ENCODE measurements around the gene SSBP3. TPM values are rescaled to one million over a fixed set of nuclear protein-coding genes. Genes with fewer than 3 reads are reported as not detected.

SSBP3 gene
- total RNA-seq, 1 donor from 2014 or later: 29.7 TPM

DNA sequence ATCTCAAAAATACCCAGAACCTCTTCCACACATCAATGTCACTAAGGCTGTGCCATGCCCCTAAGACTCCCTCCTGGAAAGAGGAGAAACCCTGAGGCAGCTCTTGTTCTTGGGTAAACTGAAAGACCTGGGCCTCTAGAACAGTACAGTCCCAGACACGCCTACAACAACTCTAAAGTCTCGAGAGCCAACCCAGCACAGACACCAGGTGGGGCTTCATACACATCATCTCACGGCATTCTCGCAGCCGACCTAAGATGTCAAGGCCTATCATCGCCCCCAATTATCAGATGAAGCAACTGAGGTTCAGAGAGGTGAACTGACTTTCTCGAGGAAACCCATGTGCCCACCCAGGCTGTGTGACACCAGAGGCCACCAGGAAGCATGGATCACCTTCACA lies 135.7 kb downstream of the SSBP3 start:
- DNase-seq (no peak), ATAC-seq (ENCODE audit: low read depth) (no peak)
- H3K4me1 Mint-ChIP-seq: peaks cover 2% of the 10 kb centered on the region
- no peaks in the 10 kb centered on the region for H3K36me3 Mint-ChIP-seq (ENCODE audit: low read depth)
- no peaks in the 10 kb centered on the region for H3K27me3 Mint-ChIP-seq
- TF ChIP-seq, protein P1, sequence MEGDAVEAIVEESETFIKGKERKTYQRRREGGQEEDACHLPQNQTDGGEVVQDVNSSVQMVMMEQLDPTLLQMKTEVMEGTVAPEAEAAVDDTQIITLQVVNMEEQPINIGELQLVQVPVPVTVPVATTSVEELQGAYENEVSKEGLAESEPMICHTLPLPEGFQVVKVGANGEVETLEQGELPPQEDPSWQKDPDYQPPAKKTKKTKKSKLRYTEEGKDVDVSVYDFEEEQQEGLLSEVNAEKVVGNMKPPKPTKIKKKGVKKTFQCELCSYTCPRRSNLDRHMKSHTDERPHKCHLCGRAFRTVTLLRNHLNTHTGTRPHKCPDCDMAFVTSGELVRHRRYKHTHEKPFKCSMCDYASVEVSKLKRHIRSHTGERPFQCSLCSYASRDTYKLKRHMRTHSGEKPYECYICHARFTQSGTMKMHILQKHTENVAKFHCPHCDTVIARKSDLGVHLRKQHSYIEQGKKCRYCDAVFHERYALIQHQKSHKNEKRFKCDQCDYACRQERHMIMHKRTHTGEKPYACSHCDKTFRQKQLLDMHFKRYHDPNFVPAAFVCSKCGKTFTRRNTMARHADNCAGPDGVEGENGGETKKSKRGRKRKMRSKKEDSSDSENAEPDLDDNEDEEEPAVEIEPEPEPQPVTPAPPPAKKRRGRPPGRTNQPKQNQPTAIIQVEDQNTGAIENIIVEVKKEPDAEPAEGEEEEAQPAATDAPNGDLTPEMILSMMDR (IDR thresholded peaks at IDR 0.05): no peak
- no peak overlapping the region for H3K4me3 Mint-ChIP-seq
- no peak overlapping the region for H3K27ac Mint-ChIP-seq
- no peaks in the 10 kb centered on the region for H3K9me3 Mint-ChIP-seq
- ChIA-PET CTCF (no interaction called here), POLR2A (no interaction called here)
- intact Hi-C loops (cut with micrococcal nuclease): no loop called here

DNA sequence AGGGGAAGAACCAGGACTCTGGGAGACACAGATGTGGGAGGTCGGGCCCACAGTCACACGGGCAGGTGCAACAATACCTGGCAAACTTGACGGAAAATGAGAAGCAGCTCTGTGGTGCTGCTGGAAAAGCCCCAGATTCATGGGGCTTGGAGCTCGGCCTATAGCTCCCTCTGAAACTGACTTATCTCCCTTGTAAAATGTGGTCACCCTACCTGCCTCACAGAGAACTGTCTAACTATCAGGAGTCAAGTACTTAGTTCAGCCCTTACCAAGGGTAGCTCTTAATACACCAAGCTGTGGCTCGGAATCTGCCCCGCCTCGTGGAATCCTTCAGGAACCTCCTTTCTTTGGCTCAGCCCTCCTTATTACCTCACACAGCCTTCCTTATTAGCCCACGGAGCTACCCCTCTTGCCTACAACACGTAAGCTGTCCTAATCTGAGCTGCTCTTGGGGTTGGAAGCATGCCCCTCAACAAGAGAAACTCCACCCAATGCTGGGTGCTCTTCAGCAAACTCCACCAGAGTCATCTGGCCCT lies 137.4 kb downstream of the SSBP3 start:
- intact Hi-C loops (cut with micrococcal nuclease): no loop called here
- ChIA-PET POLR2A (no interaction called here), CTCF (no interaction called here)
- Mint-ChIP-seq H3K4me1 (peaks cover 2% of the 10 kb centered on the region), H3K27ac (no peak overlapping the region), H3K4me3 (no peak overlapping the region), H3K36me3 (ENCODE audit: low read depth) (no peaks in the 10 kb centered on the region), H3K9me3 (no peaks in the 10 kb centered on the region), H3K27me3 (no peaks in the 10 kb centered on the region)
- ATAC-seq (ENCODE audit: low read depth) (no peak), DNase-seq (no peak)
- TF ChIP-seq, protein P1 (IDR thresholded peaks at IDR 0.05): no peak

DNA sequence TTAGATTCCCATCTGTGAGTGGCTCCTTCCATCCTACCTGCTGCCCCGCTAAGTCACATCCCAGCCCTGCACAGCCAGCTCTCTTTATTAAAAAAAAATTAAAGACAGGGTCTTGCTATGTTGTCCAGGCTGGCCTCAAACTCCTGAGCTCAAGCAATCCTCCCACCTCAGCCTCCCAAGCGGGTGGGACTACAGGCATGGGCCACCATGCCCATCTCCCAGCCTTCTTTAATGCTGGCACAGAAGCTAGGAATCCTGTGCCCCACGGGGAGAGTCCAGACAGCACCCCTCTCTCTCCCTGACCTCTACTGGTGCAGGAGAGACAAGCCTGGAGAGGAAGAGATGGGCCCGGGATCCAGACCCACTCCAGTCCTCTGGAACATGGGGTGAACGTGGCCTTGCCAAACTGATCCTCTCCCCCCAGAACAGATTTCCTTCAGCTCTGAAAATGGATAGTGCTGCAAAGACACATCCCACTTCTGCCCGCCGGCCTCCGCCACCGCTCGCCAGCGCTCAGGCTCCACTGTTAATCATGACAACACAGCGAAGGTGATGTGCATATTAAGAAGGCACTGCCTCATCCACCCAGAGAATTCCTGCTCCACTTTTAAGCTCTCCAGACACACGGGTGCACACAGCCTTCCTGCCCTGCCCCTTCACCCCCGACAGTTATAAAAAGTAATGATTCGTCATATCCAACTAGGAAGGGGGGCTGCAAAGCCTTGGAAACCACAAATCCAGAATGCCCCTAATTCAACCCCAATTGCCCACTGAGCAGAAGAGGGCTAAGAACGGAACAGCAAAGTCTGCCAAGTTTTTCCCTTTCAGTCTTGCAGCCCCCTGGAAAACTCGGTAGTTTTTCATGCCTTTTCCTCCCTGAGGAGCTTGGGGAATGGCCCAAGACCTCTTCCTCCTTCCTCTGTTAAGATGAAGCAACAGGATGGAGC lies 138.1 kb downstream of the SSBP3 start:
- no peak for DNase-seq
- ChIA-PET POLR2A (no interaction called here), CTCF (no interaction called here)
- TF ChIP-seq, protein P1 (IDR thresholded peaks at IDR 0.05): no peak
- Mint-ChIP-seq H3K9me3 (no peaks in the 10 kb centered on the region), H3K4me1 (peaks cover 1% of the 10 kb centered on the region), H3K27ac (no peak overlapping the region), H3K27me3 (no peaks in the 10 kb centered on the region), H3K4me3 (no peak overlapping the region), H3K36me3 (ENCODE audit: low read depth) (no peaks in the 10 kb centered on the region)
- intact Hi-C loops (cut with micrococcal nuclease): no loop called here
- no peak for ATAC-seq (ENCODE audit: low read depth)

DNA sequence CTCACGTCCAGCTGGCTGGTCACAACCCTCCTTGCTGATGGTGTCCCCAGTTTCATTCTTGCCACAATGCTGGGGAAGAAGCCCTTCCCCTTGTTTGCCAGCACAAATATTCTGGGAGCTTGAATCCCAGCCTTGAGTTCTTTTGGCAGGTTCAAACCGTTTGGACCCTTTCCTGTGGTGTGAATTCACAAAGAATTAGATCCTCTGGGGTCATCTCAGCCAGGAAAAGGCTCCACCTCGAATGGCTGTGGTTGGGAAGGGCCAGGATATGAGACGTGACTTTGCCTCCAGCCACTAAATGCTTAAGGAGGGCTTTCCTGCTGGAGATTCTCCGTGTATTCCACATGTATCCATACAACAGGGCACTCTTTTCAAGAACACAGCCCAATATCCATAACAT lies 139.3 kb downstream of the SSBP3 start:
- H3K27me3 Mint-ChIP-seq: no peaks in the 10 kb centered on the region
- ChIA-PET CTCF (no interaction called here), POLR2A (no interaction called here)
- TF ChIP-seq, protein P1 (IDR thresholded peaks at IDR 0.05): no peak
- DNase-seq (no peak), ATAC-seq (ENCODE audit: low read depth) (no peak)
- H3K4me1 Mint-ChIP-seq: no peaks in the 10 kb centered on the region
- no peak overlapping the region for H3K4me3 Mint-ChIP-seq
- H3K27ac Mint-ChIP-seq: no peak overlapping the region
- intact Hi-C loops (cut with micrococcal nuclease): no loop called here
- no peaks in the 10 kb centered on the region for H3K36me3 Mint-ChIP-seq (ENCODE audit: low read depth)
- H3K9me3 Mint-ChIP-seq: no peaks in the 10 kb centered on the region

DNA sequence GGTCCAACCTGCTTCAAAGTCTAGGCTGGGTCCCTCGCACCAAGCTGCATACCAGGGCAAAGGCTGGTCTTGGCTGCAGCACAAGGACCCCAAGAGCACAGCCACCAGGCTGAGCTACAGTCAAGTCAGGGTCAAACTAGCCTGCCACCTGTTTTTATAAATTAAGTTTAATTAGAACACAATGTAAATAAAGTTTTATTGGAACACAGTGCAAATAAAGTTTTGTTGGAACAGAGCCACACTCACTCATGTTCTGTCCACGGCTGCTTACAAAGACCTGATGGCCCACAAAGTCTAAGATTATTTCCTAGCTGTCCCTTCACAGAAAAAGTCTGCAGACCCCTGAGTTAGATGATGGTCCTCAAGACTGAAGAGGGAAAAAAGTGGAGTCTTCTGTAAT lies 140.0 kb downstream of the SSBP3 start:
- CTCF ChIA-PET: no interaction called here
- intact Hi-C loops (cut with micrococcal nuclease): no loop called here
- H3K4me3 Mint-ChIP-seq: no peak overlapping the region

More for the DNA sequence above, 140.0 kb downstream of the SSBP3 start:
- Mint-ChIP-seq H3K27me3 (no peaks in the 10 kb centered on the region), H3K36me3 (ENCODE audit: low read depth) (no peaks in the 10 kb centered on the region), H3K9me3 (no peaks in the 10 kb centered on the region), H3K4me1 (no peaks in the 10 kb centered on the region), H3K27ac (no peak overlapping the region)
- no peak for ATAC-seq (ENCODE audit: low read depth)
- TF ChIP-seq, protein P1 (IDR thresholded peaks at IDR 0.05): no peak
- DNase-seq: no peak
- POLR2A ChIA-PET: no interaction called here

All from activated B cell treated with CpG ODN at 0.5 μM for 24 hours (primary cell).